Measurements from ENCODE around the gene TUT1. TPM values are rescaled to one million over a fixed set of nuclear protein-coding genes. Genes with fewer than 3 reads are reported as not detected.
A peak's percentile ranks its signal among the peaks of the same experiment; 100 is the strongest.

TUT1 gene
- total and polyA plus RNA-seq, 4 donors = 5.6 to 15.8 (median 13.7) TPM

GRCh38 chr11:62532096-62532495 lies 59.2 kb downstream of the TUT1 start:
- Histone ChIP-seq H3K9ac (ENCODE audit: low read depth in 1 of 2, low read length in 2 of 2) (no peak overlapping the region), H3K4me3 (ENCODE audit: low read depth in 1 of 3, low read length in 3 of 3) (no peak overlapping the region), H3K27ac (ENCODE audit: low read depth in 1 of 2, low read length in 2 of 2) (no peak overlapping the region), H3K36me3 (ENCODE audit: control insufficient read depth in 4 of 4, insufficient read depth in 3 of 4, low read depth in 1 of 4, low read length in 3 of 4) (peaks cover 15 to 56% (median 43%) of the 10 kb centered on the region in 4 donors), H3K9me3 (ENCODE audit: control insufficient read depth in 4 of 4, low read length in 3 of 4) (no peaks in the 10 kb centered on the region), H3K4me1 (ENCODE audit: control insufficient read depth in 4 of 4, insufficient read depth in 4 of 4, low read length in 3 of 4) (peaks cover 0 to 4% (median 2%) of the 10 kb centered on the region in 4 donors), H3K27me3 (ENCODE audit: control insufficient read depth in 4 of 4, insufficient read depth in 4 of 4, low read length in 3 of 4) (no peaks in the 10 kb centered on the region)
- TF ChIP-seq RXRA (IDR thresholded peaks at IDR 0.05) = no peak
- TF ChIP-seq, protein P1, sequence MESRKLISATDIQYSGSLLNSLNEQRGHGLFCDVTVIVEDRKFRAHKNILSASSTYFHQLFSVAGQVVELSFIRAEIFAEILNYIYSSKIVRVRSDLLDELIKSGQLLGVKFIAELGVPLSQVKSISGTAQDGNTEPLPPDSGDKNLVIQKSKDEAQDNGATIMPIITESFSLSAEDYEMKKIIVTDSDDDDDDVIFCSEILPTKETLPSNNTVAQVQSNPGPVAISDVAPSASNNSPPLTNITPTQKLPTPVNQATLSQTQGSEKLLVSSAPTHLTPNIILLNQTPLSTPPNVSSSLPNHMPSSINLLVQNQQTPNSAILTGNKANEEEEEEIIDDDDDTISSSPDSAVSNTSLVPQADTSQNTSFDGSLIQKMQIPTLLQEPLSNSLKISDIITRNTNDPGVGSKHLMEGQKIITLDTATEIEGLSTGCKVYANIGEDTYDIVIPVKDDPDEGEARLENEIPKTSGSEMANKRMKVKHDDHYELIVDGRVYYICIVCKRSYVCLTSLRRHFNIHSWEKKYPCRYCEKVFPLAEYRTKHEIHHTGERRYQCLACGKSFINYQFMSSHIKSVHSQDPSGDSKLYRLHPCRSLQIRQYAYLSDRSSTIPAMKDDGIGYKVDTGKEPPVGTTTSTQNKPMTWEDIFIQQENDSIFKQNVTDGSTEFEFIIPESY (IDR thresholded peaks at IDR 0.05) = no peak
- no peak for TF ChIP-seq GABPA (IDR thresholded peaks at IDR 0.05 in 1 of 2, conservative IDR thresholded peaks at IDR 0.05 in 1 of 2)
- TF ChIP-seq JUND (IDR thresholded peaks at IDR 0.05) = no peak
- TF ChIP-seq TAF1 (conservative IDR thresholded peaks at IDR 0.05) = no peak
- no peak for TF ChIP-seq ATF3 (IDR thresholded peaks at IDR 0.05)
- no peak for TF ChIP-seq EGR1 (IDR thresholded peaks at IDR 0.05; ENCODE audit: low read depth in 2 of 2)
- TF ChIP-seq YY1 (IDR thresholded peaks at IDR 0.05) = no peak
- peak; percentile 73 to 77 for TF ChIP-seq HNF4A (conservative IDR thresholded peaks at IDR 0.05)
- TF ChIP-seq NR2F2 (IDR thresholded peaks at IDR 0.05) = no peak
- peak; percentile 18 for TF ChIP-seq HNF4G (IDR thresholded peaks at IDR 0.05)
- TF ChIP-seq SP1 (IDR thresholded peaks at IDR 0.05) = no peak
- TF ChIP-seq RAD21 (IDR thresholded peaks at IDR 0.05) = no peak
- no peak for DNase-seq (ENCODE audit: low spot score)
- WGBS = 43% methylated on average over 2 of the region's 2 CpGs

Small RNA genes within 50 kb of the gene (small RNA-seq; reads per million reads assigned to genes)
- gene AP001458.1 (not detected), gene EEF1G (not detected), gene MIR6747 (0.11 reads per million)

Other genes starting within 250 kb of the TUT1 start
- not detected for gene SCGB1A1, start 172.5 kb downstream of the TUT1 start, total RNA-seq
- not detected for gene SCGB1A1, start 172.5 kb downstream of the TUT1 start, polyA plus RNA-seq
- gene AHNAK, start 44.7 kb downstream of the TUT1 start, total RNA-seq = 100 to 1,000 TPM in 1 of 2 donors, 10 to 100 TPM in 1; 53.6 to 110 TPM
- 10 to 100 TPM; 22.6 to 22.7 TPM for gene AHNAK, start 44.7 kb downstream of the TUT1 start, polyA plus RNA-seq
- gene EEF1G, start 17.6 kb downstream of the TUT1 start, total RNA-seq = 100 to 1,000 TPM; 373 to 640 TPM
- 100 to 1,000 TPM; 251 to 566 TPM for gene EEF1G, start 17.6 kb downstream of the TUT1 start, polyA plus RNA-seq
- gene MTA2, start 10.3 kb upstream of the TUT1 start, total RNA-seq = 10 to 100 TPM; 43.1 to 55.3 TPM
- gene MTA2, start 10.3 kb upstream of the TUT1 start, polyA plus RNA-seq = 10 to 100 TPM in 1 of 2 donors, 1 to 10 TPM in 1; 4.4 to 21.4 TPM
- 10 to 100 TPM in 1 of 2 donors, 1 to 10 TPM in 1; 6.0 to 17.2 TPM for gene EML3, start 21.3 kb upstream of the TUT1 start, total RNA-seq
- 10 to 100 TPM in 1 of 2 donors, 1 to 10 TPM in 1; 9.9 to 19.3 TPM for gene EML3, start 21.3 kb upstream of the TUT1 start, polyA plus RNA-seq
- 1 to 10 TPM in 1 of 2 donors, under 1 TPM in 1; 0.84 to 1.3 TPM for gene ROM1, start 21.7 kb upstream of the TUT1 start, total RNA-seq
- gene ROM1, start 21.7 kb upstream of the TUT1 start, polyA plus RNA-seq = 1 to 10 TPM in 1 of 2 donors, under 1 TPM in 1; 0.86 to 3.9 TPM
- gene B3GAT3, start 30.5 kb upstream of the TUT1 start, total RNA-seq = 10 to 100 TPM; 13.1 TPM
- 10 to 100 TPM; 22.5 to 29.2 TPM for gene B3GAT3, start 30.5 kb upstream of the TUT1 start, polyA plus RNA-seq
- 100 to 1,000 TPM; 130 to 209 TPM for gene GANAB, start 55.1 kb upstream of the TUT1 start, total RNA-seq
- gene GANAB, start 55.1 kb upstream of the TUT1 start, polyA plus RNA-seq = 100 to 1,000 TPM in 1 of 2 donors, 10 to 100 TPM in 1; 45.2 to 166 TPM
- 10 to 100 TPM; 12.7 to 17.5 TPM for gene INTS5, start 61.8 kb upstream of the TUT1 start, total RNA-seq
- 10 to 100 TPM in 1 of 2 donors, 1 to 10 TPM in 1; 6.5 to 14.6 TPM for gene INTS5, start 61.8 kb upstream of the TUT1 start, polyA plus RNA-seq
- gene C11orf98, start 73.7 kb upstream of the TUT1 start, total RNA-seq = 10 to 100 TPM; 16.5 to 17.7 TPM
- gene C11orf98, start 73.7 kb upstream of the TUT1 start, polyA plus RNA-seq = 10 to 100 TPM; 43.8 to 49.9 TPM
- gene CSKMT, start 73.8 kb upstream of the TUT1 start, total RNA-seq = 1 to 10 TPM; 1.8 to 2.5 TPM
- 1 to 10 TPM; 2.1 to 2.4 TPM for gene CSKMT, start 73.8 kb upstream of the TUT1 start, polyA plus RNA-seq
- gene UQCC3, start 80.2 kb upstream of the TUT1 start, total RNA-seq = 1 to 10 TPM; 2.9 to 6.3 TPM
- 10 to 100 TPM in 1 of 2 donors, 1 to 10 TPM in 1; 7.0 to 12.2 TPM for gene UQCC3, start 80.2 kb upstream of the TUT1 start, polyA plus RNA-seq
- 1 to 10 TPM; 3.5 to 4.4 TPM for gene LBHD1, start 80.7 kb upstream of the TUT1 start, total RNA-seq
- gene LBHD1, start 80.7 kb upstream of the TUT1 start, polyA plus RNA-seq = 1 to 10 TPM; 1.6 to 3.4 TPM
- 10 to 100 TPM; 31.4 to 45.5 TPM for gene UBXN1, start 87.5 kb upstream of the TUT1 start, total RNA-seq
- 10 to 100 TPM; 36.8 to 45.7 TPM for gene UBXN1, start 87.5 kb upstream of the TUT1 start, polyA plus RNA-seq
- under 1 TPM in 1 of 2 donors, not detected in 1; 0.08 TPM for gene LRRN4CL, start 98.0 kb upstream of the TUT1 start, total RNA-seq
- gene LRRN4CL, start 98.0 kb upstream of the TUT1 start, polyA plus RNA-seq = under 1 TPM in 1 of 2 donors, not detected in 1; 0.06 TPM
- gene BSCL2, start 115.9 kb upstream of the TUT1 start, total RNA-seq = 10 to 100 TPM; 15.1 to 23.0 TPM
- gene BSCL2, start 115.9 kb upstream of the TUT1 start, polyA plus RNA-seq = 10 to 100 TPM; 34.5 to 40.0 TPM
- under 1 TPM in 1 of 2 donors, not detected in 1; 0.19 TPM for gene GNG3, start 116.2 kb upstream of the TUT1 start, total RNA-seq
- not detected for gene GNG3, start 116.2 kb upstream of the TUT1 start, polyA plus RNA-seq
- 10 to 100 TPM; 14.0 to 17.0 TPM for gene HNRNPUL2, start 135.9 kb upstream of the TUT1 start, total RNA-seq
- 10 to 100 TPM in 1 of 2 donors, 1 to 10 TPM in 1; 1.3 to 12.0 TPM for gene HNRNPUL2, start 135.9 kb upstream of the TUT1 start, polyA plus RNA-seq
- 10 to 100 TPM; 12.0 to 16.1 TPM for gene TTC9C, start 137.0 kb upstream of the TUT1 start, total RNA-seq
- 10 to 100 TPM in 1 of 2 donors, 1 to 10 TPM in 1; 10.0 to 14.0 TPM for gene TTC9C, start 137.0 kb upstream of the TUT1 start, polyA plus RNA-seq
- gene ZBTB3, start 162.6 kb upstream of the TUT1 start, total RNA-seq = 1 to 10 TPM; 5.9 to 6.4 TPM
- 1 to 10 TPM; 1.5 to 2.6 TPM for gene ZBTB3, start 162.6 kb upstream of the TUT1 start, polyA plus RNA-seq
- gene POLR2G, start 170.1 kb upstream of the TUT1 start, total RNA-seq = 10 to 100 TPM; 21.9 to 29.0 TPM
- gene POLR2G, start 170.1 kb upstream of the TUT1 start, polyA plus RNA-seq = 10 to 100 TPM; 42.4 to 46.9 TPM
- gene TAF6L, start 179.9 kb upstream of the TUT1 start, total RNA-seq = 10 to 100 TPM in 1 of 2 donors, 1 to 10 TPM in 1; 8.5 to 25.2 TPM
- gene TAF6L, start 179.9 kb upstream of the TUT1 start, polyA plus RNA-seq = 10 to 100 TPM in 1 of 2 donors, 1 to 10 TPM in 1; 5.8 to 12.8 TPM
- gene TMEM179B, start 195.9 kb upstream of the TUT1 start, total RNA-seq = 10 to 100 TPM; 21.1 to 28.4 TPM
- 10 to 100 TPM; 37.0 to 81.4 TPM for gene TMEM179B, start 195.9 kb upstream of the TUT1 start, polyA plus RNA-seq
- 10 to 100 TPM in 1 of 2 donors, 1 to 10 TPM in 1; 9.2 to 11.8 TPM for gene TMEM223, start 200.5 kb upstream of the TUT1 start, total RNA-seq
- gene TMEM223, start 200.5 kb upstream of the TUT1 start, polyA plus RNA-seq = 10 to 100 TPM; 14.2 to 23.8 TPM
- gene NXF1, start 213.9 kb upstream of the TUT1 start, total RNA-seq = 10 to 100 TPM; 17.3 to 38.3 TPM
- gene NXF1, start 213.9 kb upstream of the TUT1 start, polyA plus RNA-seq = 10 to 100 TPM; 30.3 to 35.1 TPM
- gene STX5, start 240.5 kb upstream of the TUT1 start, total RNA-seq = 10 to 100 TPM; 22.4 to 34.1 TPM
- 10 to 100 TPM; 13.6 to 29.8 TPM for gene STX5, start 240.5 kb upstream of the TUT1 start, polyA plus RNA-seq
- gene TEX54, start 241.3 kb upstream of the TUT1 start, total RNA-seq = not detected
- 1 to 10 TPM in 1 of 2 donors, not detected in 1; 1.6 TPM for gene TEX54, start 241.3 kb upstream of the TUT1 start, polyA plus RNA-seq
- gene WDR74, start 248.1 kb upstream of the TUT1 start, total RNA-seq = 10 to 100 TPM; 17.1 to 21.5 TPM
- 10 to 100 TPM; 19.6 to 22.5 TPM for gene WDR74, start 248.1 kb upstream of the TUT1 start, polyA plus RNA-seq

Measured in liver (tissue), 10 donors.